ENCODE measurements around the gene SOX6.

The SOX6 gene

GRCh38 chr11:16095756-16096155, 260.6 kb downstream of the SOX6 start:
- H3K4me3 ChIP-seq (ENCODE audit: low read length) = no peak overlapping the region
- TF ChIP-seq, protein P1, sequence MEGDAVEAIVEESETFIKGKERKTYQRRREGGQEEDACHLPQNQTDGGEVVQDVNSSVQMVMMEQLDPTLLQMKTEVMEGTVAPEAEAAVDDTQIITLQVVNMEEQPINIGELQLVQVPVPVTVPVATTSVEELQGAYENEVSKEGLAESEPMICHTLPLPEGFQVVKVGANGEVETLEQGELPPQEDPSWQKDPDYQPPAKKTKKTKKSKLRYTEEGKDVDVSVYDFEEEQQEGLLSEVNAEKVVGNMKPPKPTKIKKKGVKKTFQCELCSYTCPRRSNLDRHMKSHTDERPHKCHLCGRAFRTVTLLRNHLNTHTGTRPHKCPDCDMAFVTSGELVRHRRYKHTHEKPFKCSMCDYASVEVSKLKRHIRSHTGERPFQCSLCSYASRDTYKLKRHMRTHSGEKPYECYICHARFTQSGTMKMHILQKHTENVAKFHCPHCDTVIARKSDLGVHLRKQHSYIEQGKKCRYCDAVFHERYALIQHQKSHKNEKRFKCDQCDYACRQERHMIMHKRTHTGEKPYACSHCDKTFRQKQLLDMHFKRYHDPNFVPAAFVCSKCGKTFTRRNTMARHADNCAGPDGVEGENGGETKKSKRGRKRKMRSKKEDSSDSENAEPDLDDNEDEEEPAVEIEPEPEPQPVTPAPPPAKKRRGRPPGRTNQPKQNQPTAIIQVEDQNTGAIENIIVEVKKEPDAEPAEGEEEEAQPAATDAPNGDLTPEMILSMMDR (IDR thresholded peaks at IDR 0.05; ENCODE audit: insufficient read depth, low read depth, low read length, missing control alignments) = no peak
- DNase-seq (ENCODE audit: low read depth) = no peak

- no peak overlapping the region for H3K4me3 ChIP-seq (ENCODE audit: low read length)
- no peak for DNase-seq (ENCODE audit: low read depth)
- TF ChIP-seq, protein P1 (IDR thresholded peaks at IDR 0.05; ENCODE audit: insufficient read depth, low read depth, low read length, missing control alignments) = no peak
These were observed 262.3 kb downstream of the SOX6 start for GRCh38 chr11:16093889-16094653.

GRCh38 chr11:16091862-16092261, 264.5 kb downstream of the SOX6 start:
- DNase-seq (ENCODE audit: low read depth) = peak; percentile 77
- TF ChIP-seq, protein P1 (IDR thresholded peaks at IDR 0.05; ENCODE audit: insufficient read depth, low read depth, low read length, missing control alignments) = no peak
- no peak overlapping the region for H3K4me3 ChIP-seq (ENCODE audit: low read length)

DNA sequence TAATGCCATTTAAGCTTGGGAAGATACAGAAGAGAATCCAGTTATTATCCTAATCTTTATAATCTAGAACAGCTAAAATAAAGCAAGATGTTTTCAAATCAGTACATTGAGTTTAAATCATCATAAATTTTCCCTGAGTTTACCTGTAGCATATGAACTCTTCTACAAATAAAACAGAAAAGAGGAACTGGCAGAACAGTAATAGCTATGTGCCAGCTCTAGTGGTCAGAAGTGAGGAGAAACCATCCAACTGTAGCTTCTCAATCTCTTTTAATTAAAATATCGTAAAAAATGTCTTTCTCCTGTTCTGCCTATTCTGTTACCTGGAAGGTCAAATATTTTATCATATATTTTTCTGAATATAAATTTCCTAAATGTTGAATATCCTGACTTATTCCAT, 266.9 kb downstream of the SOX6 start:
- TF ChIP-seq, protein P1 (IDR thresholded peaks at IDR 0.05; ENCODE audit: insufficient read depth, low read depth, low read length, missing control alignments) = no peak
- no peak for DNase-seq (ENCODE audit: low read depth)

GRCh38 chr11:16088774-16089173, 267.6 kb downstream of the SOX6 start:
- no peak for DNase-seq (ENCODE audit: low read depth)
- H3K4me3 ChIP-seq (ENCODE audit: low read length) = no peak overlapping the region
- TF ChIP-seq, protein P1 (IDR thresholded peaks at IDR 0.05; ENCODE audit: insufficient read depth, low read depth, low read length, missing control alignments) = no peak

More for the DNA sequence above, 266.9 kb downstream of the SOX6 start:
- H3K4me3 ChIP-seq (ENCODE audit: low read length) = no peak overlapping the region

DNA sequence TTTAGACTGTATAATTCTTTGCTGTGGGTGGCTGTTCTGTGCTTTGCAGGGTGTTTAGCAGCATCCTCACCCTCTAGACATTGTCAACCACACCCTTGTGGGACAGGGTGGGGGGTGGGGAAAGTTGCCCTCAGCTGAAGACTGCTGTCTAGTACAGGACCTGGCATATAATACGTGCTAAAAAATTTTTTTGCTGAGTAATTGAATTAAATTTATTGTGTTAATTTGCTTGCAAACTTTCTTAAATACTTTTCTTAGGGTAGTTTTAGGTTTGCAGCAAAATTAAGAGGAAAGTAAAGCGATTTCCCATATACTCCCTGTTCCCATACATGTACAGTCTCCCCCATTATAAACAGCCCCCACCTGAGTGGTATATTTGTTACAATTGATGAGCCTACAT, 268.5 kb downstream of the SOX6 start:
- DNase-seq (ENCODE audit: low read depth) = no peak
- no peak overlapping the region for H3K4me3 ChIP-seq (ENCODE audit: low read length)
- TF ChIP-seq, protein P1 (IDR thresholded peaks at IDR 0.05; ENCODE audit: insufficient read depth, low read depth, low read length, missing control alignments) = no peak
